ENCODE results near the gene DLX2. TPM values are rescaled to one million over a fixed set of nuclear protein-coding genes. Genes with fewer than 3 reads are reported as not detected.

Gene DLX2
- total RNA-seq, 4 donors from 2014 or later = not detected

DNA sequence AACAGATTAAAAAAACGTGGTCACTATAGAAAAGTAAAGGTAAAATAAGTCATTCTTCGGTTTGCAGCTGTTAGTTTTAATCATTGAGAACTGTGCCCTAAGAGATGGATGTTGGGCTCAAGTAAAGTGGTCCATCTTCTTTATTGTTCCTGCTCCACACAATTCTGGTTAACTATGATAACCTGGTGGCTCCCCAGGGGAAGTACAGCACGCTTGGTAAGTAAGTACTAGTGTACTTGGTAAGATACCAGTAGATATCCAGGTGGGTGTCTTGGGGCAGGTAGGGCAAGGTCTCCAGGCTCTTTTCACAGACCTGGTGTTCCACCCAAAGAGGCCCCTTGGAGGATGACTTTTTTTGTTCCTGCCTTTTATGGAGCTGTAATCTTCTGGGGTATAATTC, 31.6 kb upstream of the DLX2 start:
- ATAC-seq (ENCODE audit: low FRiP score) = no peak
- DNase-seq (ENCODE audit: low spot score) = no peak
- no peak for TF ChIP-seq CTCF (IDR thresholded peaks at IDR 0.05)

- DNase-seq (ENCODE audit: low spot score) (no peak), ATAC-seq (ENCODE audit: low FRiP score) (no peak)
- no peak for TF ChIP-seq CTCF (IDR thresholded peaks at IDR 0.05)
These were observed 29.2 kb upstream of the DLX2 start for GRCh38 chr2:172131713-172132555.

DNA sequence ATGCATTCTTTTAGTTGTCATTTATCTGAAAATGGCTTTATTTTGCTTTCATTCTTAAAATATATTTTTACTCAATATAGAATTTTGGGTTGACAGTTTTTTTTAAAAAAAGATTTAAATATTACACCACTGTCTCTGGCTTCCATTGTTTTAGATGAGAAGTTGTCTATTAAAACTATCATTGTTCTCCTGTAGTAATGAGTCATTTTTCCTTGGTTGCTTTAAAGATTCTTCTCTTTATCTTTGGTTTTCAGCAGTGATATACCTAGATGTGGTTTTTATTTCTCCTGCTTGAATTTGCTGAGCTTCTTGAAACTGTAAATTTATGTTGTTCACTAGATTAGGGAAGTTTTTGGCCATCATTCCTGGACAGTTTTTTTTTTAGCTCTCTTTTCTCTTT, 26.7 kb upstream of the DLX2 start:
- no peak for DNase-seq (ENCODE audit: low spot score)
- no peak for TF ChIP-seq CTCF (IDR thresholded peaks at IDR 0.05)
- ATAC-seq (ENCODE audit: low FRiP score) = no peak

DNA sequence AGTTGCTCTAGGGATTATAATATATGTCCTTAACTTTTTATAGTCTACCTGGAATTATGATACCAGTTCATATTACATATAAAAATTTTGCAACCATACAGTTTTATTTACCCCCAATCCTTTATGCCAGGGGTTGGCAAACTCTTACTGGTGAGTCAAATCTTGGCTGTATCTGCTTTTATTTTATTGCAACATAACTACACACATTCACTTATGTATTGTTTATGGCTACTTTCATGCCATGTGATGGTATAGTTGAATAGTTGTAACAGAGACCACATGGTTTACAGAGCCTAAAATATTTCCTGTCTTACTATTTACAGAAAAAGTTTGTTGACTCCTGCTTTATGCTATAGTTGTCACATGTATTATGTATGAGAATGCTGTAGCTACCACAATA, 25.8 kb upstream of the DLX2 start:
- ATAC-seq (ENCODE audit: low FRiP score) (no peak), DNase-seq (ENCODE audit: low spot score) (no peak)

GRCh38 chr2:172120118-172120517, 17.4 kb upstream of the DLX2 start:
- ATAC-seq (ENCODE audit: low FRiP score) = no peak
- no peak for DNase-seq (ENCODE audit: low spot score)
- no peak for TF ChIP-seq CTCF (IDR thresholded peaks at IDR 0.05)

More for the DNA sequence above, 25.8 kb upstream of the DLX2 start:
- no peak for TF ChIP-seq CTCF (IDR thresholded peaks at IDR 0.05)

DNA sequence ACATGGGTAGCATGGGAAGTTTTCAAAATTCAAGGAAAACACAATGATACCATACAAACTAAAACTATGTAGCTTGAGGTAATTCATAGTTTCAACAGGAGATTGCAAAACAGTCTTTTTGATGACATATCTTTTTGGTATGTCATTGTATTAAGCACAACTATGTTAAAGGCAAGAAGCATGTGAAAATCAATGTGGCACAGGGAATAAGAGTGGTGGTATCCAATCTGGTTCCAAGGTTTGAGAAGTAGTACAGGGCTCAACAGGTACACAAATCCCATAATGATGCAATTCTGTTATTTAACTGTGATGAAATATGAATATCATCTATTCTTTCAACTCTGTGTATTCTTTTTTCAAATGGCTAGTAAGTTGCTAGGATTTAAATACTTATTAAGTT, 16.4 kb upstream of the DLX2 start:
- ATAC-seq (ENCODE audit: low FRiP score) (no peak), DNase-seq (ENCODE audit: low spot score) (no peak)
- no peak for TF ChIP-seq CTCF (IDR thresholded peaks at IDR 0.05)

DNA sequence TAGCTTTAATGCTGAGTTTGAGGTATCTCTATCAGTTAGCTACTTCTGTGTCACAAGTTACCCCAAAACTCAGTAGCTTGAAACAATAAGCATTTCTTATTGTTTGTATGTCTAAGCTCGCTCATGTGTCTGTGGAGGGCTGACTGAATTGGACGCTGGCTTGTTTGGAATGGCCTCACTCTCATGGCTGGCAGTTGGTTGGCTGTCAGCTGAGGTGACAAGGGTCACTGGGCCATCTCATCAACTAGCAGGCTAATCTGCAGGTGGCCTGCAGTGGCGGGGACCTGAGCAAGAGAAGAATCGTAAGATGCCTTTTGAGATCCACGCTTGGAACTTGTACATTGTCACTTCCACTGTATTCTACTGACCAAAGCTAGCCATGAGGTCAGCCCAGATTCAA, 13.4 kb upstream of the DLX2 start:
- DNase-seq (ENCODE audit: low spot score) (no peak), ATAC-seq (ENCODE audit: low FRiP score) (no peak)
- no peak for TF ChIP-seq CTCF (IDR thresholded peaks at IDR 0.05)
